HEK293 (cell line): ENCODE data around the gene SEPTIN2.

Experiments
- CTCF ChIA-PET: fragments of 350-600 bp; formaldehyde crosslinking; extraction: SDS; loops from one replicate; lab custom pipeline; 2021; ENCODE audit warnings: antibody characterized with exemption; lab: Yijun Ruan, JAX
- POLR2A ChIA-PET: fragments of 300-600 bp; formaldehyde crosslinking; extraction: SDS; loops from one replicate; lab custom pipeline; 2020; ENCODE audit warnings: antibody characterized with exemption, inconsistent platforms; lab: Yijun Ruan, JAX
- H3K27ac ChIP-seq: fragments of 200-500 bp; sonication (Bioruptor generic); 2 replicates; pipeline ENCODE4 v1.5.1; 2014; ENCODE audit warnings: low read depth, low read length, control low read depth, inconsistent platforms; ENCODE audit errors: extremely low read depth
- H3K36me3 ChIP-seq, 2 experiments: fragments of 200-500 bp in 1 of 2; sonication (Bioruptor generic) in 1 of 2; 1 replicate in 1 of 2; 2 replicates in 1 of 2; pipeline ENCODE4 v1.5.1; 2014 to 2017; ENCODE audit warnings: inconsistent platforms in 2 of 2, low read length in 2 of 2; ENCODE audit not compliant: control insufficient read depth in 2 of 2, insufficient read depth in 1 of 2
- H3K4me1 ChIP-seq: fragments of 200-500 bp; sonication (Bioruptor generic); 2 replicates; pipeline ENCODE4 v1.5.1; 2014; ENCODE audit warnings: mild to moderate bottlenecking, low read length, inconsistent platforms; ENCODE audit not compliant: control insufficient read depth, insufficient read depth
- H3K4me3 ChIP-seq: 2 replicates; pipeline ENCODE4 v1.5.1; 2011; ENCODE audit warnings: low read depth, mild to moderate bottlenecking, control low read depth, low read length, moderate library complexity
- H3K9me3 ChIP-seq: fragments of 200-500 bp; sonication (Bioruptor generic); 2 replicates; pipeline ENCODE4 v1.5.1; 2014; ENCODE audit warnings: low read depth, low read length, inconsistent platforms; ENCODE audit not compliant: control insufficient read depth, insufficient read depth
- EGR2 ChIP-seq: fragments of 450-650 bp; formaldehyde crosslinking; IDR thresholded peaks from 2 replicates; pipeline ENCODE4 v1.5.1; 2016; ENCODE audit warnings: low read depth, missing biosample characterization, missing genetic modification characterization
- GLIS2 ChIP-seq: fragments of 450-650 bp; formaldehyde crosslinking; IDR thresholded peaks from 2 replicates; pipeline ENCODE4 v1.5.1; 2016; ENCODE audit warnings: missing biosample characterization, missing genetic modification characterization
- HOXA7 ChIP-seq: sonication (generic); formaldehyde crosslinking; IDR thresholded peaks from 2 replicates; pipeline ENCODE4 v1.8.1; 2022; ENCODE audit warnings: missing genetic modification reagents, borderline replicate concordance
- HOXC10 ChIP-seq: sonication (generic); formaldehyde crosslinking; IDR thresholded peaks from 2 replicates; pipeline ENCODE4 v1.8.1; 2023; ENCODE audit warnings: mild to moderate bottlenecking, missing genetic modification reagents
- IKZF3 ChIP-seq: fragments of 450-650 bp; IDR thresholded peaks from 2 replicates; pipeline ENCODE4 v1.5.0; 2018; ENCODE audit warnings: missing biosample characterization, mild to moderate bottlenecking, missing genetic modification characterization, moderate library complexity
- KLF7 ChIP-seq: fragments of 450-650 bp; formaldehyde crosslinking; IDR thresholded peaks from 2 replicates; pipeline ENCODE4 v1.5.1; 2016; ENCODE audit warnings: missing biosample characterization, missing genetic modification characterization, borderline replicate concordance
- MYNN ChIP-seq: fragments of 450-650 bp; formaldehyde crosslinking; IDR thresholded peaks from 2 replicates; pipeline ENCODE4 v1.5.1; 2016; ENCODE audit warnings: missing biosample characterization, missing genetic modification characterization, borderline replicate concordance
- PRDM1 ChIP-seq: fragments of 450-650 bp; formaldehyde crosslinking; IDR thresholded peaks from 2 replicates; pipeline ENCODE4; 2016; ENCODE audit warnings: missing biosample characterization, missing genetic modification characterization
- SP3 ChIP-seq: fragments of 450-650 bp; formaldehyde crosslinking; IDR thresholded peaks from 2 replicates; pipeline ENCODE4 v1.5.1; 2016; ENCODE audit warnings: missing biosample characterization, missing genetic modification characterization
- TRIM28 ChIP-seq: IDR thresholded peaks from 2 replicates; pipeline ENCODE4 v1.6.1; 2011; ENCODE audit warnings: low read length, control low read depth, borderline replicate concordance
- YY1 ChIP-seq: fragments of 450-650 bp; formaldehyde crosslinking; IDR thresholded peaks from 2 replicates; pipeline ENCODE4 v1.5.1; 2018; ENCODE audit warnings: missing biosample characterization, missing genetic modification characterization
- ZBTB17 ChIP-seq: fragments of 450-650 bp; formaldehyde crosslinking; IDR thresholded peaks from 2 replicates; pipeline ENCODE4 v1.5.1; 2016; ENCODE audit warnings: missing biosample characterization, missing genetic modification characterization
- ZBTB8A ChIP-seq: fragments of 450-650 bp; formaldehyde crosslinking; IDR thresholded peaks from 2 replicates; pipeline ENCODE4 v1.5.1; 2016; ENCODE audit warnings: missing biosample characterization, missing genetic modification characterization
- ZFP3 ChIP-seq: fragments of 450-650 bp; formaldehyde crosslinking; IDR thresholded peaks from 2 replicates; pipeline ENCODE4 v1.5.1; 2016; ENCODE audit warnings: low read depth, missing biosample characterization, missing genetic modification characterization
- ZNF211 ChIP-seq: fragments of 450-650 bp; formaldehyde crosslinking; IDR thresholded peaks from 2 replicates; pipeline ENCODE4 v1.5.1; 2016; ENCODE audit warnings: low read depth, missing biosample characterization, missing genetic modification characterization
- ZNF335 ChIP-seq: fragments of 450-650 bp; formaldehyde crosslinking; conservative IDR thresholded peaks from 2 replicates; pipeline ENCODE4 v1.5.1; 2016; ENCODE audit warnings: missing biosample characterization, missing genetic modification characterization
- ZNF341 ChIP-seq: fragments of 450-650 bp; formaldehyde crosslinking; IDR thresholded peaks from 2 replicates; pipeline ENCODE4; 2016; ENCODE audit warnings: low read depth, missing biosample characterization, missing genetic modification characterization
- ZNF37A ChIP-seq: fragments of 450-650 bp; IDR thresholded peaks from 2 replicates; pipeline ENCODE4 v1.5.1; 2018; ENCODE audit warnings: missing biosample characterization, missing genetic modification characterization
- ZNF423 ChIP-seq: fragments of 450-650 bp; formaldehyde crosslinking; IDR thresholded peaks from 2 replicates; pipeline ENCODE4 v1.5.1; 2016; ENCODE audit warnings: missing biosample characterization, missing genetic modification characterization
- ZNF549 ChIP-seq: fragments of 450-650 bp; IDR thresholded peaks from 2 replicates; pipeline ENCODE4 v1.5.1; 2018; ENCODE audit warnings: missing biosample characterization, missing genetic modification characterization, mild to moderate bottlenecking, inconsistent platforms, moderate library complexity
- ZNF626 ChIP-seq: fragments of 450-650 bp; sonication (Bioruptor Pico); formaldehyde crosslinking; IDR thresholded peaks from 2 replicates; pipeline ENCODE4 v1.5.1; 2018; ENCODE audit warnings: missing biosample characterization, missing genetic modification characterization, inconsistent platforms
- ZNF654 ChIP-seq: fragments of 450-650 bp; formaldehyde crosslinking; IDR thresholded peaks from 2 replicates; pipeline ENCODE4 v1.5.1; 2016; ENCODE audit warnings: low read depth, missing biosample characterization, missing genetic modification characterization
- TF ChIP-seq, protein P1 (sequence below): fragments of 450-650 bp; formaldehyde crosslinking; IDR thresholded peaks from 2 replicates; pipeline ENCODE4 v1.5.1; 2016; ENCODE audit warnings: missing biosample characterization, missing genetic modification characterization
- TF ChIP-seq, protein P2 (sequence below): fragments of 450-650 bp; formaldehyde crosslinking; IDR thresholded peaks from 2 replicates; pipeline ENCODE4 v1.5.1; 2016; ENCODE audit warnings: missing biosample characterization, missing genetic modification characterization
- TF ChIP-seq, protein P3 (sequence below): IDR thresholded peaks from 2 replicates; pipeline ENCODE4 v1.6.1; 2011; ENCODE audit warnings: mild to moderate bottlenecking, low read depth, low read length, borderline replicate concordance
- TF ChIP-seq, protein P4 (sequence below): fragments of 450-650 bp; formaldehyde crosslinking; IDR thresholded peaks from 2 replicates; pipeline ENCODE4 v1.5.1; 2017; ENCODE audit warnings: missing biosample characterization, missing genetic modification characterization

SEPTIN2 gene

DNA sequence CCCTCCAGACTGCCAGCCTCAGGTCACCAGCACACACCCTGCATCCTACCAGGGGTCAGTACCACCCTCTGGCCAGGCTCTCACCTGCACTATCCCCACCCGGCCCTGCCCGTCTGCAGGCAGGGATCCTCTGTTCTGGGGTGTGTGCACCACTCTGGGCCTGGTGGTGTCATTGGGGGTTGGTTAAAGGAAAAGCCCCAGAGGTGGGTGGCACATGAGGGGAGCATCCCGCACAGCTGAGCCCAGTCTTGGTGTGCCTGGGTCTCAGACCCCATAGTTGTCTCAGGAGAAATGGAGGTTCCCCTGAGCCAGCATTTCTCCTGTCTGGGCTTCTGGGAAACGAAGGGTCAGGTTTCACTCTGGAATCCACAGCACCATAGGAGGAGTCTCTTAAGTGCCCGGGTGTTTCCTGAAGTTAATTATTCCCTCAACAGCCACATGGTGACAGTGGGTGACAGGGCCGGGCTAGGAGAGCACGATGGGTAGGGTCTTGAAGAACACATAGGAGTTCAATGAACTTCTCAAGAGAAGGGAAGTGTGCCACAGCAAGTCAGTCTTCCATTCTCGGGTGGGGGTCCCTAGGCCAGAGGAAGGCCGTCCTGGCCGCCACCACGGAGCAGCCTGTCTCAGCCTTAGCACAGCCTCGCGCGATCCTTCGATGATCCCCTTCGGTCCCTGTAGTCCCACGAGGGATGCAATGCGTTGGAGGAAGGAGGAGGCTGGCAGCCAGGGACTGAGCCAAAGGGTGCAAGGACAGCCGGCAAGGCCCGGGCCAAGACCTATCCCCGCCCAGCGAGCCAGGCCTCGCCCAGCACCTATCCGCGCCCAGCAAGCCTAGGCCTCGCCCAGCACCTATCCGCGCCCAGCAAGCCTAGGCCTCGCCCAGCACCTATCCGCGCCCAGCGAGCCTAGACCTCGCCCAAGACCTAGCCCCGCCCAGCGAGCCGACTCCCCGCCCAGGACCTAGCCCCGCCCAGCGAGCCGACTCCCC, 39.2 kb downstream of the SEPTIN2 start:
- Histone ChIP-seq H3K9me3 (no peaks in the 10 kb centered on the region), H3K4me3 (peak overlapping the region; percentile 1; the same call in 1 of the 2 replicates), H3K4me1 (peaks cover 12% of the 10 kb centered on the region), H3K36me3 (peaks cover 26 to 54% of the 10 kb centered on the region in 2 experiments), H3K27ac (peak overlapping the region; percentile 54)
- ChIA-PET CTCF (no interaction called here), POLR2A (no interaction called here)
- TF ChIP-seq SP3 (tag by site-specific recombination) (peak; percentile 56), YY1 (tag by site-specific recombination) (no peak), ZNF423 (tag by site-specific recombination) (0 out of 2 replicates have a peak, but pooled peaks have one; percentile 23), ZNF341 (tag by site-specific recombination) (peak; percentile 84), IKZF3 (tag by site-specific recombination) (0 out of 2 replicates have a peak, but pooled peaks have one; percentile 33), ZNF335 (tag by site-specific recombination) (peak; percentile 72), HOXA7 (CRISPR knock-in tag) (no peak), ZNF626 (tag by site-specific recombination) (no peak), GLIS2 (tag by site-specific recombination) (peak; percentile 55), EGR2 (tag by site-specific recombination) (0 out of 2 replicates have a peak, but pooled peaks have one; percentile 32), ZNF654 (0 out of 2 replicates have a peak, but pooled peaks have one; percentile 6), ZBTB17 (tag by site-specific recombination) (peak; percentile 82), TRIM28 (no peak), ZFP3 (tag by site-specific recombination) (peak; percentile 97), HOXC10 (CRISPR knock-in tag) (no peak), MYNN (tag by site-specific recombination) (peak; percentile 14; the same call in 1 of the 2 replicates), KLF7 (tag by site-specific recombination) (peak; percentile 20; the same call in 1 of the 2 replicates), PRDM1 (tag by site-specific recombination) (0 out of 2 replicates have a peak, but pooled peaks have one; percentile 36), ZBTB8A (tag by site-specific recombination) (peak; percentile 95), ZNF549 (tag by site-specific recombination) (no peak), ZNF211 (tag by site-specific recombination) (no peak), ZNF37A (tag by site-specific recombination) (no peak)
- TF ChIP-seq, protein P1, sequence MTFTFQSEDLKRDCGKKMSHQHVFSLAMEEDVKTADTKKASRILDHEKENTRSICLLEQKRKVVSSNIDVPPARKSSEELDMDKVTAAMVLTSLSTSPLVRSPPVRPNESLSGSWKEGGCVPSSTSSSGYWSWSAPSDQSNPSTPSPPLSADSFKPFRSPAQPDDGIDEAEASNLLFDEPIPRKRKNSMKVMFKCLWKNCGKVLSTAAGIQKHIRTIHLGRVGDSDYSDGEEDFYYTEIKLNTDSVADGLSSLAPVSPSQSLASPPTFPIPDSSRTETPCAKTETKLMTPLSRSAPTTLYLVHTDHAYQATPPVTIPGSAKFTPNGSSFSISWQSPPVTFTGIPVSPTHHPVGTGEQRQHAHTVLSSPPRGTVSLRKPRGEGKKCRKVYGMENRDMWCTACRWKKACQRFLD (tag by site-specific recombination) = no peak
- TF ChIP-seq, protein P2, sequence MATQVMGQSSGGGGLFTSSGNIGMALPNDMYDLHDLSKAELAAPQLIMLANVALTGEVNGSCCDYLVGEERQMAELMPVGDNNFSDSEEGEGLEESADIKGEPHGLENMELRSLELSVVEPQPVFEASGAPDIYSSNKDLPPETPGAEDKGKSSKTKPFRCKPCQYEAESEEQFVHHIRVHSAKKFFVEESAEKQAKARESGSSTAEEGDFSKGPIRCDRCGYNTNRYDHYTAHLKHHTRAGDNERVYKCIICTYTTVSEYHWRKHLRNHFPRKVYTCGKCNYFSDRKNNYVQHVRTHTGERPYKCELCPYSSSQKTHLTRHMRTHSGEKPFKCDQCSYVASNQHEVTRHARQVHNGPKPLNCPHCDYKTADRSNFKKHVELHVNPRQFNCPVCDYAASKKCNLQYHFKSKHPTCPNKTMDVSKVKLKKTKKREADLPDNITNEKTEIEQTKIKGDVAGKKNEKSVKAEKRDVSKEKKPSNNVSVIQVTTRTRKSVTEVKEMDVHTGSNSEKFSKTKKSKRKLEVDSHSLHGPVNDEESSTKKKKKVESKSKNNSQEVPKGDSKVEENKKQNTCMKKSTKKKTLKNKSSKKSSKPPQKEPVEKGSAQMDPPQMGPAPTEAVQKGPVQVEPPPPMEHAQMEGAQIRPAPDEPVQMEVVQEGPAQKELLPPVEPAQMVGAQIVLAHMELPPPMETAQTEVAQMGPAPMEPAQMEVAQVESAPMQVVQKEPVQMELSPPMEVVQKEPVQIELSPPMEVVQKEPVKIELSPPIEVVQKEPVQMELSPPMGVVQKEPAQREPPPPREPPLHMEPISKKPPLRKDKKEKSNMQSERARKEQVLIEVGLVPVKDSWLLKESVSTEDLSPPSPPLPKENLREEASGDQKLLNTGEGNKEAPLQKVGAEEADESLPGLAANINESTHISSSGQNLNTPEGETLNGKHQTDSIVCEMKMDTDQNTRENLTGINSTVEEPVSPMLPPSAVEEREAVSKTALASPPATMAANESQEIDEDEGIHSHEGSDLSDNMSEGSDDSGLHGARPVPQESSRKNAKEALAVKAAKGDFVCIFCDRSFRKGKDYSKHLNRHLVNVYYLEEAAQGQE (tag by site-specific recombination) = no peak
- TF ChIP-seq, protein P3, sequence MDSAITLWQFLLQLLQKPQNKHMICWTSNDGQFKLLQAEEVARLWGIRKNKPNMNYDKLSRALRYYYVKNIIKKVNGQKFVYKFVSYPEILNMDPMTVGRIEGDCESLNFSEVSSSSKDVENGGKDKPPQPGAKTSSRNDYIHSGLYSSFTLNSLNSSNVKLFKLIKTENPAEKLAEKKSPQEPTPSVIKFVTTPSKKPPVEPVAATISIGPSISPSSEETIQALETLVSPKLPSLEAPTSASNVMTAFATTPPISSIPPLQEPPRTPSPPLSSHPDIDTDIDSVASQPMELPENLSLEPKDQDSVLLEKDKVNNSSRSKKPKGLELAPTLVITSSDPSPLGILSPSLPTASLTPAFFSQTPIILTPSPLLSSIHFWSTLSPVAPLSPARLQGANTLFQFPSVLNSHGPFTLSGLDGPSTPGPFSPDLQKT = no peak
- TF ChIP-seq, protein P4, sequence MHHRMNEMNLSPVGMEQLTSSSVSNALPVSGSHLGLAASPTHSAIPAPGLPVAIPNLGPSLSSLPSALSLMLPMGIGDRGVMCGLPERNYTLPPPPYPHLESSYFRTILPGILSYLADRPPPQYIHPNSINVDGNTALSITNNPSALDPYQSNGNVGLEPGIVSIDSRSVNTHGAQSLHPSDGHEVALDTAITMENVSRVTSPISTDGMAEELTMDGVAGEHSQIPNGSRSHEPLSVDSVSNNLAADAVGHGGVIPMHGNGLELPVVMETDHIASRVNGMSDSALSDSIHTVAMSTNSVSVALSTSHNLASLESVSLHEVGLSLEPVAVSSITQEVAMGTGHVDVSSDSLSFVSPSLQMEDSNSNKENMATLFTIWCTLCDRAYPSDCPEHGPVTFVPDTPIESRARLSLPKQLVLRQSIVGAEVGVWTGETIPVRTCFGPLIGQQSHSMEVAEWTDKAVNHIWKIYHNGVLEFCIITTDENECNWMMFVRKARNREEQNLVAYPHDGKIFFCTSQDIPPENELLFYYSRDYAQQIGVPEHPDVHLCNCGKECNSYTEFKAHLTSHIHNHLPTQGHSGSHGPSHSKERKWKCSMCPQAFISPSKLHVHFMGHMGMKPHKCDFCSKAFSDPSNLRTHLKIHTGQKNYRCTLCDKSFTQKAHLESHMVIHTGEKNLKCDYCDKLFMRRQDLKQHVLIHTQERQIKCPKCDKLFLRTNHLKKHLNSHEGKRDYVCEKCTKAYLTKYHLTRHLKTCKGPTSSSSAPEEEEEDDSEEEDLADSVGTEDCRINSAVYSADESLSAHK (tag by site-specific recombination) = no peak
